ENCODE results near the gene CEP350. TPM values are rescaled to one million over a fixed set of nuclear protein-coding genes. Genes with fewer than 3 reads are reported as not detected.

Gene CEP350
- polyA plus RNA-seq, 1 of the 3 experiments (the other 2 are of a cell fraction), result 2.9 TPM

- TF ChIP-seq, protein P1, sequence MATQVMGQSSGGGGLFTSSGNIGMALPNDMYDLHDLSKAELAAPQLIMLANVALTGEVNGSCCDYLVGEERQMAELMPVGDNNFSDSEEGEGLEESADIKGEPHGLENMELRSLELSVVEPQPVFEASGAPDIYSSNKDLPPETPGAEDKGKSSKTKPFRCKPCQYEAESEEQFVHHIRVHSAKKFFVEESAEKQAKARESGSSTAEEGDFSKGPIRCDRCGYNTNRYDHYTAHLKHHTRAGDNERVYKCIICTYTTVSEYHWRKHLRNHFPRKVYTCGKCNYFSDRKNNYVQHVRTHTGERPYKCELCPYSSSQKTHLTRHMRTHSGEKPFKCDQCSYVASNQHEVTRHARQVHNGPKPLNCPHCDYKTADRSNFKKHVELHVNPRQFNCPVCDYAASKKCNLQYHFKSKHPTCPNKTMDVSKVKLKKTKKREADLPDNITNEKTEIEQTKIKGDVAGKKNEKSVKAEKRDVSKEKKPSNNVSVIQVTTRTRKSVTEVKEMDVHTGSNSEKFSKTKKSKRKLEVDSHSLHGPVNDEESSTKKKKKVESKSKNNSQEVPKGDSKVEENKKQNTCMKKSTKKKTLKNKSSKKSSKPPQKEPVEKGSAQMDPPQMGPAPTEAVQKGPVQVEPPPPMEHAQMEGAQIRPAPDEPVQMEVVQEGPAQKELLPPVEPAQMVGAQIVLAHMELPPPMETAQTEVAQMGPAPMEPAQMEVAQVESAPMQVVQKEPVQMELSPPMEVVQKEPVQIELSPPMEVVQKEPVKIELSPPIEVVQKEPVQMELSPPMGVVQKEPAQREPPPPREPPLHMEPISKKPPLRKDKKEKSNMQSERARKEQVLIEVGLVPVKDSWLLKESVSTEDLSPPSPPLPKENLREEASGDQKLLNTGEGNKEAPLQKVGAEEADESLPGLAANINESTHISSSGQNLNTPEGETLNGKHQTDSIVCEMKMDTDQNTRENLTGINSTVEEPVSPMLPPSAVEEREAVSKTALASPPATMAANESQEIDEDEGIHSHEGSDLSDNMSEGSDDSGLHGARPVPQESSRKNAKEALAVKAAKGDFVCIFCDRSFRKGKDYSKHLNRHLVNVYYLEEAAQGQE (IDR thresholded peaks at IDR 0.05; ENCODE audit: low read depth, low read length), result no peak
These were observed 11.9 kb downstream of the CEP350 start (continued) for GRCh38 chr1:179966551-179966950.

DNA sequence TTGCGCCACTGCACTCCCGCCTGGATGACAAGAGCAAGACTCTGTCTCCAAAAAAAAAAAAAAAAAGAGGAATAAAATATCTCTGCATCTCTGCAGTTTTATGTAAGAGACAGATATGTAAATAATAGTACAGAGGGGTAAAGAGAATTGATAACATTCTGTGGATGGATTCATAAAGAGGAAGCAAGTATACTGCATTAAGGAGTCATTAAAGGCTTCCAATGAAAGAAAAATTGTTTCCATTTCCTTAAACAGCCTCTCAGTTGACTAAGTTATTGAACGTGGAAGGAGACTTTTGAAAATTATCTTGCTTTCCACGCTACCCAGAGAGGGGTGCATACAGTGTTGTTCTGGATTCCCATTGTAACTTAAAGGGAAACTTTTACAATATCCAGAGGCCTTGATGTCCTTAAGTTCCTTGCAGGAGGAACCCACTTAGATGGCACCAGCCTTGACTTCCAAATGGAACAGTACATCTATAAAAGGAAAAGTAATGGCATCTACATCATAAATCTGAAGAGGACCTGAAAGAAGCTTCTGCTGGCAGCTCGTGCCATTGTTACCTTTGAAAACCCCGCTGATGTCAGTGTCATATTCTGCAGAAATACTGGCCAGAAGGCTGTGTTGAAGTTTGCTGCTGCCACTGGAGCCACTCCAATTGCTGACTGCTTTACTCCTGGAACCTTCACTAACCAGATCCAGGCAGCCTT is 13.8 kb downstream of the CEP350 start:
- TF ChIP-seq TEAD4 (IDR thresholded peaks at IDR 0.05; ENCODE audit: borderline replicate concordance, insufficient read depth) (no peak), MXI1 (IDR thresholded peaks at IDR 0.05; ENCODE audit: low read depth, low read length) (no peak), RFX5 (IDR thresholded peaks at IDR 0.05; ENCODE audit: low read length) (no peak), NFIC (IDR thresholded peaks at IDR 0.05; ENCODE audit: borderline replicate concordance) (no peak), SMC3 (IDR thresholded peaks at IDR 0.05; ENCODE audit: low read depth, low read length) (no peak), CTCF (IDR thresholded peaks at IDR 0.05) (no peak), GABPA (IDR thresholded peaks at IDR 0.05; ENCODE audit: low read depth) (no peak), TCF12 (IDR thresholded peaks at IDR 0.05) (no peak), EZH2phosphoT487 (IDR thresholded peaks at IDR 0.05; ENCODE audit: borderline replicate concordance, low read depth) (no peak), MEF2A (IDR thresholded peaks at IDR 0.05; ENCODE audit: borderline replicate concordance, low read depth) (no peak), TAF1 (IDR thresholded peaks at IDR 0.05; ENCODE audit: borderline replicate concordance, low read depth, low read length) (no peak), POLR2AphosphoS5 (IDR thresholded peaks at IDR 0.05; ENCODE audit: low read depth, low read length) (no peak), RAD21 (IDR thresholded peaks at IDR 0.05; ENCODE audit: low read length) (no peak), SIN3A (IDR thresholded peaks at IDR 0.05; ENCODE audit: borderline replicate concordance, low read depth, low read length) (no peak), FOXJ3 (CRISPR knock-in tag; IDR thresholded peaks at IDR 0.05) (no peak), CHD2 (IDR thresholded peaks at IDR 0.05; ENCODE audit: low read length, partially characterized antibody) (no peak), JUND (IDR thresholded peaks at IDR 0.05) (no peak)
- no peak overlapping the region for H3K27ac ChIP-seq (ENCODE audit: low read depth in 2 of 2, low read length in 1 of 2)
- WGBS (ENCODE audit: low lambda C conversion rate), result 92% methylated on average over 6 of the region's 6 CpGs
- POLR2A ChIA-PET, result no interaction called here
- no peaks in the 10 kb centered on the region for H3K9me3 ChIP-seq
- no peaks in the 10 kb centered on the region for H3K36me3 ChIP-seq (replicated peaks in 1 of 2; ENCODE audit: control insufficient read depth in 1 of 2, insufficient read depth in 2 of 2, low read length in 1 of 2)
- no peaks in the 10 kb centered on the region for H3F3A ChIP-seq (replicated peaks; ENCODE audit: insufficient read depth)
- no peaks in the 10 kb centered on the region for H3K9me2 ChIP-seq
- H2AFZ ChIP-seq (ENCODE audit: low read depth), result no peak overlapping the region
- no peak overlapping the region for H3K4me2 ChIP-seq
- H3K4me3 ChIP-seq (ENCODE audit: low read depth in 2 of 2, low read length in 1 of 2), result no peak overlapping the region
- H4K20me1 ChIP-seq (ENCODE audit: insufficient read depth), result peaks cover 29% of the 10 kb centered on the region
- no peak for DNase-seq
- peaks cover 0 to 7% of the 10 kb centered on the region in 2 experiments; a peak in 2 of 4 replicates for H3K4me1 ChIP-seq (ENCODE audit: control insufficient read depth in 1 of 2, insufficient read depth in 2 of 2, low read depth in 1 of 2, low read length in 1 of 2)
- CTCF ChIA-PET, result no interaction called here
- no peak overlapping the region for H3K9ac ChIP-seq
- peaks cover 100% of the 10 kb centered on the region for H3K79me2 ChIP-seq (ENCODE audit: insufficient read depth)
- no peaks in the 10 kb centered on the region for H3K27me3 ChIP-seq (ENCODE audit: insufficient read depth)

Measured in SK-N-SH (cell line).